SK-N-SH (cell line): ENCODE results near the gene SPINK13. TPM values are rescaled to one million over a fixed set of nuclear protein-coding genes. Genes with fewer than 3 reads are reported as not detected.

Experiments
- CTCF ChIA-PET: fragments of 300-600, 350-600 bp; formaldehyde crosslinking; extraction: SDS; loops from one replicate; lab custom pipeline; 2021; lab: Yijun Ruan, JAX
- POLR2A ChIA-PET: fragments of 350-600 bp; sonication (Branson Sonifier 250); formaldehyde crosslinking; extraction: SDS; loops from one replicate; lab custom pipeline; 2020; ENCODE audit warnings: antibody characterized with exemption, inconsistent platforms; lab: Yijun Ruan, JAX
- DNase-seq: peaks from one replicate; pipeline ENCODE4 v3.0.0; 2012
- H2AFZ ChIP-seq: fragments of 200-600 bp; sonication (generic); 2 replicates; pipeline ENCODE4 v1.8.1; 2016; ENCODE audit warnings: antibody characterized with exemption, mild to moderate bottlenecking, low read depth
- H3F3A ChIP-seq: fragments of 200-600 bp; sonication (generic); replicated peaks from 2 replicates; pipeline ENCODE3; 2016; ENCODE audit warnings: antibody characterized with exemption, mild to moderate bottlenecking; ENCODE audit not compliant: insufficient read depth
- H3K27ac ChIP-seq, 2 experiments: fragments of 200-500 bp in 1 of 2; fragments of 200-600 bp in 1 of 2; sonication (Bioruptor generic) in 1 of 2; sonication (generic), shearing (Covaris generic) in 1 of 2; 2 replicates each; pipeline versions ENCODE4 v1.5.1 to v1.6.1; 2014 to 2016; ENCODE audit warnings: low read depth in 2 of 2, inconsistent platforms in 1 of 2, low read length in 1 of 2, mild to moderate bottlenecking in 1 of 2, mixed read lengths in 1 of 2
- H3K27me3 ChIP-seq: fragments of 200-600 bp; sonication (generic), shearing (Covaris generic); 2 replicates; pipeline ENCODE4 v1.6.1; 2016; ENCODE audit warnings: mixed run types; ENCODE audit not compliant: insufficient read depth
- H3K36me3 ChIP-seq, 2 experiments: fragments of 200-500 bp in 1 of 2; fragments of 200-600 bp in 1 of 2; sonication (Bioruptor generic) in 1 of 2; sonication (generic) in 1 of 2; replicated peaks in 1 of 2; 2 replicates each; pipeline versions ENCODE3 to v1.5.1; 2014 to 2016; ENCODE audit warnings: low read length in 1 of 2, mild to moderate bottlenecking in 1 of 2; ENCODE audit not compliant: insufficient read depth in 2 of 2, control insufficient read depth in 1 of 2
- H3K4me1 ChIP-seq, 2 experiments: fragments of 200-500 bp in 1 of 2; fragments of 200-600 bp in 1 of 2; sonication (Bioruptor generic) in 1 of 2; sonication (generic), shearing (Covaris generic) in 1 of 2; 2 replicates each; pipeline versions ENCODE4 v1.5.1 to v1.6.1; 2014 to 2016; ENCODE audit warnings: low read depth in 1 of 2, low read length in 1 of 2, mixed run types in 1 of 2; ENCODE audit not compliant: insufficient read depth in 2 of 2, control insufficient read depth in 1 of 2
- H3K4me2 ChIP-seq: fragments of 200-600 bp; sonication (generic), shearing (Covaris generic); 2 replicates; pipeline ENCODE4 v1.6.1; 2017; ENCODE audit warnings: mixed run types
- H3K4me3 ChIP-seq, 2 experiments: fragments of 200-500 bp in 1 of 2; fragments of 200-600 bp in 1 of 2; sonication (Bioruptor generic) in 1 of 2; sonication (generic), shearing (Covaris generic) in 1 of 2; 2 replicates each; pipeline versions ENCODE4 v1.5.1 to v1.8.1; 2014 to 2016; ENCODE audit warnings: low read depth in 2 of 2, inconsistent platforms in 1 of 2, low read length in 1 of 2, mild to moderate bottlenecking in 1 of 2, mixed read lengths in 1 of 2, moderate library complexity in 1 of 2
- H3K79me2 ChIP-seq: fragments of 200-600 bp; sonication (generic); 2 replicates; pipeline ENCODE4 v1.8.1; 2017; ENCODE audit warnings: mild to moderate bottlenecking; ENCODE audit not compliant: insufficient read depth
- H3K9ac ChIP-seq: fragments of 200-600 bp; sonication (generic); 2 replicates; pipeline ENCODE4 v1.6.1; 2017; ENCODE audit warnings: mixed run types
- H3K9me2 ChIP-seq: fragments of 200-600 bp; sonication (generic); 2 replicates; pipeline ENCODE4 v1.6.1; 2017; ENCODE audit warnings: mixed run types
- H3K9me3 ChIP-seq: fragments of 200-600 bp; sonication (generic); 2 replicates; pipeline ENCODE4 v1.6.1; 2017; ENCODE audit warnings: mixed run types, mild to moderate bottlenecking, moderate library complexity
- H4K20me1 ChIP-seq: fragments of 200-600 bp; sonication (generic); 2 replicates; pipeline ENCODE4 v1.6.1; 2017; ENCODE audit warnings: mild to moderate bottlenecking, mixed run types; ENCODE audit not compliant: insufficient read depth
- CTCF ChIP-seq: fragments of 200-600 bp; sonication (generic); IDR thresholded peaks from 2 replicates; pipeline ENCODE4 v1.6.1; 2017; ENCODE audit warnings: antibody characterized with exemption, mild to moderate bottlenecking, moderate library complexity
- ELF1 ChIP-seq: IDR thresholded peaks from 2 replicates; pipeline ENCODE4 v1.4.0; 2012
- EP300 ChIP-seq, 2 experiments: IDR thresholded peaks; 2 replicates each; pipeline versions ENCODE4 v1.4.0 to v1.6.1; 2012; ENCODE audit warnings: borderline replicate concordance in 1 of 2, low read depth in 1 of 2, low read length in 1 of 2
- EZH2phosphoT487 ChIP-seq: fragments of 200-600 bp; sonication (generic); IDR thresholded peaks from 2 replicates; pipeline ENCODE4 v1.6.1; 2017; ENCODE audit warnings: low read depth, mixed run types, mild to moderate bottlenecking, antibody characterized with exemption, moderate library complexity, borderline replicate concordance
- GABPA ChIP-seq: IDR thresholded peaks from 2 replicates; pipeline ENCODE4 v1.4.0; 2012; ENCODE audit warnings: low read depth, mild to moderate bottlenecking
- IRF3 ChIP-seq: fragments of 150-350 bp; IDR thresholded peaks from 2 replicates; pipeline ENCODE4 v1.6.1; 2016; ENCODE audit warnings: mild to moderate bottlenecking, low read depth, low read length
- MEF2A ChIP-seq: IDR thresholded peaks from 2 replicates; pipeline ENCODE4 v1.4.0; 2012; ENCODE audit warnings: low read depth, borderline replicate concordance
- POLR2AphosphoS5 ChIP-seq: IDR thresholded peaks from 2 replicates; pipeline ENCODE4 v1.6.1; 2012; ENCODE audit warnings: low read depth, low read length
- REST ChIP-seq: IDR thresholded peaks from 2 replicates; pipeline ENCODE4 v1.6.1; 2012; ENCODE audit warnings: mild to moderate bottlenecking, low read depth, low read length, moderate library complexity
- RFX5 ChIP-seq: IDR thresholded peaks from 2 replicates; pipeline ENCODE4 v1.6.1; 2012; ENCODE audit warnings: mild to moderate bottlenecking, improper control_type of control experiment, low read length
- SMC3 ChIP-seq: IDR thresholded peaks from 2 replicates; pipeline ENCODE4 v1.6.1; 2012; ENCODE audit warnings: low read depth, low read length, improper control_type of control experiment
- WGBS: methylation state at CpG from one replicate; pipeline ENCODE4 v1.1.6; 2017; ENCODE audit warnings: low lambda C conversion rate; 5-methylcytosine and 5-hydroxymethylcytosine counted together
- polyA plus RNA-seq, 3 experiments: library from polyadenylated mRNA; depleted of rRNA; stranded (reverse); fragments of >200 nt; gene quantifications; 2 replicates each; pipeline ENCODE4 v1.2.3, GENCODE V29; 2012

Gene SPINK13
- polyA plus RNA-seq, 1 of the 3 experiments (the other 2 are of a cell fraction): not detected

- Histone ChIP-seq H3K4me1 (no peaks in the 10 kb centered on the region), H3K9me3 (no peaks in the 10 kb centered on the region), H4K20me1 (no peaks in the 10 kb centered on the region), H3K36me3 (no peaks in the 10 kb centered on the region), H2AFZ (no peak overlapping the region), H3K27me3 (no peaks in the 10 kb centered on the region), H3F3A (no peaks in the 10 kb centered on the region), H3K27ac (no peak overlapping the region), H3K9me2 (no peaks in the 10 kb centered on the region), H3K79me2 (no peaks in the 10 kb centered on the region), H3K9ac (no peak overlapping the region), H3K4me2 (no peak overlapping the region), H3K4me3 (no peak overlapping the region)
- POLR2A ChIA-PET: no interaction called here
- no peak for DNase-seq
- CTCF ChIA-PET: interaction anchor here (1.0 to 1.4 kb wide), 2 partner anchors 9 to 13 kb away, joined by 3 read pairs; no protein-coding TSS in a partner anchor
- WGBS: 30% methylated on average over 1 of the region's 1 CpG
- no peak for TF ChIP-seq REST
- TF ChIP-seq SMC3: no peak
- no peak for TF ChIP-seq GABPA
- no peak for TF ChIP-seq CTCF
- no peak for TF ChIP-seq EZH2phosphoT487
- no peak for TF ChIP-seq RFX5
- no peak for TF ChIP-seq ELF1
Measured at GRCh38 chr5:148306446-148306845, 37.9 kb downstream of the SPINK13 start.

- no peak overlapping the region for H2AFZ ChIP-seq
- no peaks in the 10 kb centered on the region for H3K9me2 ChIP-seq
- H3K4me3 ChIP-seq: no peak overlapping the region
- TF ChIP-seq POLR2AphosphoS5 (no peak), IRF3 (no peak), EP300 (IDR thresholded peaks at IDR 0.05; ENCODE audit: borderline replicate concordance in 1 of 2, low read depth in 1 of 2, low read length in 1 of 2) (no peak), MEF2A (no peak)
- H4K20me1 ChIP-seq: no peaks in the 10 kb centered on the region
- no peaks in the 10 kb centered on the region for H3K9me3 ChIP-seq
- no peaks in the 10 kb centered on the region for H3K27me3 ChIP-seq
- no peaks in the 10 kb centered on the region for H3K79me2 ChIP-seq
- ChIA-PET CTCF (no interaction called here), POLR2A (no interaction called here)
- no peaks in the 10 kb centered on the region for H3K36me3 ChIP-seq
- no peak overlapping the region for H3K4me2 ChIP-seq
- H3K27ac ChIP-seq: no peak overlapping the region
- WGBS: 16% methylated on average over 3 of the region's 3 CpGs
- H3K4me1 ChIP-seq: no peaks in the 10 kb centered on the region
- H3K9ac ChIP-seq: no peak overlapping the region
- no peaks in the 10 kb centered on the region for H3F3A ChIP-seq
- no peak for DNase-seq
Measured at GRCh38 chr5:148309019-148309418, 40.4 kb downstream of the SPINK13 start.
